ENCODE data around the gene CEP95.
"Not testable (repeated sequence)": the region's sequence is repeated elsewhere in the genome, so short reads cannot be mapped to it uniquely, and the experiment has no call there.

CEP95 gene

DNA sequence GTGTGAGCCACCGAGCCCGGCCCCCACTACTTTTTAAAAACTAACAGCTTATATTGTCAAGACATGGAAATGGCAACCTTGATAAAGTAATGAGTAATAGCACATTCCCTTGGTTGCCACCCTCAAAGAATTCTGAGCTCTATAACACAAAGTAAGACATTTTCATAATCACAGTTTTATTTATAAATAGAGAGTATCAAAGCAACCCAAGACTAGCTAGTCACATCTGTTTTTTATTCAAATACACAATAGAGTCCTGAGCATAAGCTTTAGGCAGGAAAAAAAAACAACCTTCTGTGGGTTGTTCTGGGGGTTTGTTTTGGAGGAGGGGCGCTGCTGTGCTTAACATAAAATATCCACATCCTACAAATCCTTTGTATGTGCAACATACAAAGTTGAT is 68.7 kb downstream of the CEP95 start:
- DNase-seq (ENCODE audit: low spot score): no peak

DNA sequence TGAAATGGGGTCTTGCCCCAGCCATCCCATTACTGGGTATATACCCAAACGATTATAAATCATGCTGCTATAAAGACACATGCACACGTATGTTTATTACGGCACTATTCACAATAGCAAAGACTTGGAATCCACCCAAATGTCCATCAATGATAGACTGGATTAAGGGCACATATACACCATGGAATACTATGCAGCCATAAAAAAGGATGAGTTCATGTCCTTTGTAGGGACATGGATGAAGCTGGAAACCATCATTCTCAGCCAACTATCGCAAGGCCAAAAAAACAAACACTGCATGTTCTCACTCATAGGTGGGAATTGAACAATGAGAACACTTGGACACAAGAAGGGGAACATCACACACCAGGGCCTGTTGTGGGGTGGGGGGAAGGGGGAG is 70.2 kb downstream of the CEP95 start:
- not testable (repeated sequence) for DNase-seq (ENCODE audit: low spot score)

DNA sequence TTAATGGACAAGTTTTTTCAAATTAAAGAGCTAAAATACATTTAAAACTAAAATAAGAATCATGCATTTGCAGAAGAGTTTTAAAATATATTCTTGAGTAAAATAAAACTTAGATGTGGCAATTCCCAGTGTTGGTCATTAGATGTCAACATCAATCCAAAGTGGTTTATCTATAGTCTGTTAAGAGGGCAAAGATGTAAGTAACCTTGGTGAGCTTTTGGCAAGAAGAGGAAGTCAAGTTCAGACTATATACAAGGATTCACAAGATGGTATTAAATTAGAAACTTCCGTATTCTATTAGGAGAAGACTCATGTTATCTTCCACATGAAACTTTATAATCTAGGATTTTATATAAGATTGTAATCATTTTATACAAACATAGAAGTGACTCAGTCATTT is 73.1 kb downstream of the CEP95 start:
- peak; percentile 38 for DNase-seq (ENCODE audit: low spot score)

DNA sequence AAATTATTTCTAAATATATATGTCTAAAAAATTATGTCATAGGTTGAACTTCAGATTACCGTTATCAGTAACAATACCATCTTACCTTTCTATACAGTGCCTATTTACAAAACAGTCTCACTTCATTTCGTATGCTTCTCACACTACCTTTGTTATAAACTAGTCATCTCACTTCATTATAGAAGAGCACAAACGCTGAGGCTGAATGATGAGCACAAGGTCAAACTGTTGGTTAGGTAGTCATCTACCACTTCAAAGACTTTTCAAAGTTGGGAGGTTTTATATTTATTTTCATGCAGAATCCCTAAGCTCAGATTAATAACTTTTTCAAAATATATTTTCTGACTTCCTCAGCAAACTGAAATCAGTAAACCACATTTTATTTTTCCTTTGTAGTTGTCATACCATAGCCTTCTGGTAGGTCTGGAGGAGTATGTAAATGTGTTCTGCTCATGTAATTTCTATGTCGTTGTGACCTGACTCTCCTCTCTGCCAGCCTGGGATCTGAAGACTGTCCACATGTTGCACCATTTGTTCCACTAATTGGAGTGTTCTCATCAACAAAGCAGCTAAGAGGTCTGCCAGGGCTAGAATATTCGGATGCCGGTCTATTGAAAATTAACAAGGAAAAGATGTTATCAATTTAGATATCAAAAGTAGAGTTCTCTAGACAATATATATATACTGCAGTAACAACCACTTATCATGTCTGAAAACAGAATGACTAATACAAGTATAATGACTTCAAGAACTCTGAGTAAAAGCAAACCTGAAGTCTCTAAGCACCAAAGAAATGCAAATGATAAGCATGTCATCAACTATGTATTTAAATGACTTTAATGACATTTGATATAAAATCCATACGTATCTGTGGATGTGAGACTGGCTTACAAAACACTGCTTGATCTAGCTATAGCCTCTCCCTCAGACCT is 73.9 kb downstream of the CEP95 start:
- no peak for DNase-seq (ENCODE audit: low spot score)

DNA sequence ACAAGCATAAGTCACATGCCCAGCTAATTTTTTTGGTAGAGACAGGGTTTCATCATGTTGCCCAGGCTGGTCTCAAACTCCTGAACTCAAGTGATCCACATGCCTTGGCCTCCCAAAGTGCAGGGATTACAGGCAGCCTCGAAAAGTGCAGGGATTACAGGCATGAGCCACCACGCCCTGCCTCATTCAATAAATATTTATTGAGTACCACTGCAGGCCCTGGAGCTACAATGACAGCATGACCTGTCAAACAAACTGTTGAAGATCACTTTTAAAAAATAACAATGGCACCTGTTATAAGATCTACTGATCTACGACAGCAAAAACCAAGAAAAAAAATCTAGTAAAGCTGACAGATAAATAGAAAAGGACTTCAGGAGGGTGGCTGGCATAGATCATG is 76.3 kb downstream of the CEP95 start:
- no peak for DNase-seq (ENCODE audit: low spot score)

DNA sequence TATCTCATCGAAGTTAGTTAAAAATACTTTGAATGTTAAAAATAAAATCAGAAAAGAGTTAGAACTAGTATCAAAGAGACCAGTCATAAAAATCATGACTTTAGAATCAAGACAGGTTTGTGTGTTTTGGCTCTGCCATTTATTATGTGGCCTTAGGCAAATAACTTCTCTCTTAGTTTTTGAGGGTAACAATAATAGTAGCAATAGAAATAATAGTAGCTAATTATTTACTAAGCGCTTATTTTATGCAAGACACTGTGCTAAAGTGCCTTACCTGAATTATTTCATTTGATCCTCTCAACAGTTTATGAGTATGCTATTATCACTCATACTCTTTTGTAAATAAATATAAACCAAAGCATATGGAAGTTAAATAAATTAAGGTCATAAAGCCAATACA is 78.4 kb downstream of the CEP95 start:
- DNase-seq (ENCODE audit: low spot score): no peak
